ENCODE data around the gene DNAH14. TPM values are rescaled to one million over a fixed set of nuclear protein-coding genes. Genes with fewer than 3 reads are reported as not detected.
A peak's percentile ranks its signal among the peaks of the same experiment; 100 is the strongest.

DNAH14 gene
- total RNA-seq, 1 experiment from 2014 or later, result 39.7 TPM

DNA sequence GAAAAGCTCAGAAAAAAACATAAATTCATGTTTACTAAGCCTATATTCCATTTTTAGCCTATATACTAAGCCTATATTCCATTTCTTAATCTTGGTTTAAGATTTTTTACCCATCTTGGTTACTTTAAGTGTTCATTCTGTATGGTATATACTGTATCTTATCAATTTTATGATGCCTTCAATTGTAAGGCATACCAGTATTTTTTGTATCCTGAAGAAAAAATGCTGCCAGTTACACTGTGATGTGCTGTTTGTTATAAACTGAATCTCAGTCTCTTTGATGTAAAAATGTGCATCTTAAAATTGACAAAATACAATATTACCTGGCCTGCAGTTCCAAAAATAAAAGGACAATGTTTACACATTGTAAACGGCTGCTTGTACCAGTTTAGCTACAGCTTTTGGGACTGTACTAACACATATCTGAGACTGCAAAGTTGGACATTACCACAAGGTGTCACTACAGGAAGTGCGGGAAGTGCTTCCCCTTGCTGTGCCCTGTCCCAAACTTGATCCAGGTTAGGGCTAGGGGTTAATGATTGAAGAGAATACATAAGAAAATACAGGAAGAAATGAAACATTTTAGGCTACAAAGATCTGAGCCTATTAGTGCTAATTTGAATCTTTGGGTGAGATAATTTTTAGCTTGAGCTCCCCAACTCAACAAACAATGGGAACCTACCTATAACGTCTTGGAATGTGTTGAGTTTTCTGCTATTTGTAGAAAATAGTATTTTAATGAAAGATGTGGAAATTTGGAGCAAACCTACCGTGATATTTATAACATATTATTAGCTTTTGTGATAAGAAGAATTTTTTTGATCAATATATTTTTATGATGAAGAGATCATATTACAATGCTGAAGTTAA lies 389.5 kb downstream of the DNAH14 start:
- Histone ChIP-seq H2AFZ (ENCODE audit: low read length) (no peak overlapping the region), H3K18ac (ENCODE audit: insufficient read length, low read depth, low read length) (no peak overlapping the region), H3K4me2 (ENCODE audit: insufficient read depth, insufficient read length, low read length) (no peak overlapping the region), H4K91ac (ENCODE audit: insufficient read length, low read depth, low read length) (no peak overlapping the region), H3K14ac (ENCODE audit: insufficient read depth, low read length) (no peak overlapping the region), H2AK5ac (ENCODE audit: insufficient read length, low read length) (no peak overlapping the region), H3K27me3 (ENCODE audit: insufficient read depth, low read length) (no peaks in the 10 kb centered on the region), H3K9me3 (ENCODE audit: control insufficient read depth, low read depth, low read length) (no peaks in the 10 kb centered on the region), H3K27ac (ENCODE audit: insufficient read length, low read depth, low read length) (no peak overlapping the region), H3T11ph (ENCODE audit: low read length) (no peak overlapping the region), H3K4me1 (ENCODE audit: insufficient read depth, low read length) (no peaks in the 10 kb centered on the region), H3K56ac (ENCODE audit: insufficient read length, low read depth, low read length) (no peak overlapping the region), H4K5ac (ENCODE audit: insufficient read length, low read depth, low read length) (no peak overlapping the region), H3K23ac (ENCODE audit: insufficient read length, low read depth, low read length) (no peak overlapping the region), H4K20me1 (ENCODE audit: control insufficient read depth, insufficient read depth, insufficient read length) (no peaks in the 10 kb centered on the region), H3K23me2 (ENCODE audit: insufficient read length, low read depth, low read length, poor library complexity, severe bottlenecking) (no peaks in the 10 kb centered on the region), H2BK12ac (ENCODE audit: insufficient read length, low read depth, low read length) (no peak overlapping the region), H2BK120ac (ENCODE audit: low read depth, low read length, poor library complexity, severe bottlenecking) (no peak overlapping the region), H3K9ac (ENCODE audit: extremely low read depth, insufficient read length, low read length) (no peak overlapping the region), H2BK20ac (ENCODE audit: low read depth, low read length, poor library complexity, severe bottlenecking) (no peak overlapping the region), H2BK5ac (ENCODE audit: insufficient read length, low read length) (no peak overlapping the region), H3K4ac (ENCODE audit: low read depth, low read length) (no peak overlapping the region), H2BK15ac (ENCODE audit: low read depth, low read length) (no peak overlapping the region), H3K79me1 (ENCODE audit: insufficient read depth, low read depth, low read length, poor library complexity, severe bottlenecking) (no peaks in the 10 kb centered on the region), H3K79me2 (ENCODE audit: insufficient read depth, low read length) (no peaks in the 10 kb centered on the region), H4K8ac (replicated peaks; ENCODE audit: insufficient read length, low read depth, low read length) (no peak overlapping the region)
- peaks cover 0 to 5% (median 0%) of the 10 kb centered on the region in 3 experiments; a peak in 3 of 7 replicates for H3K36me3 Mint-ChIP-seq (ENCODE audit: insufficient read depth in 1 of 3, low read depth in 3 of 3)
- H3K27me3 Mint-ChIP-seq (ENCODE audit: low read depth), result no peaks in the 10 kb centered on the region
- peaks cover 0 to 7% of the 10 kb centered on the region in 2 experiments; a peak in 2 of 4 replicates for H3K4me1 Mint-ChIP-seq
- H3K27ac Mint-ChIP-seq, result no peak overlapping the region
- peaks cover 2 to 5% of the 10 kb centered on the region in 2 experiments; a peak in 2 of 5 replicates for H3K9me3 Mint-ChIP-seq
- TF ChIP-seq, protein P1, sequence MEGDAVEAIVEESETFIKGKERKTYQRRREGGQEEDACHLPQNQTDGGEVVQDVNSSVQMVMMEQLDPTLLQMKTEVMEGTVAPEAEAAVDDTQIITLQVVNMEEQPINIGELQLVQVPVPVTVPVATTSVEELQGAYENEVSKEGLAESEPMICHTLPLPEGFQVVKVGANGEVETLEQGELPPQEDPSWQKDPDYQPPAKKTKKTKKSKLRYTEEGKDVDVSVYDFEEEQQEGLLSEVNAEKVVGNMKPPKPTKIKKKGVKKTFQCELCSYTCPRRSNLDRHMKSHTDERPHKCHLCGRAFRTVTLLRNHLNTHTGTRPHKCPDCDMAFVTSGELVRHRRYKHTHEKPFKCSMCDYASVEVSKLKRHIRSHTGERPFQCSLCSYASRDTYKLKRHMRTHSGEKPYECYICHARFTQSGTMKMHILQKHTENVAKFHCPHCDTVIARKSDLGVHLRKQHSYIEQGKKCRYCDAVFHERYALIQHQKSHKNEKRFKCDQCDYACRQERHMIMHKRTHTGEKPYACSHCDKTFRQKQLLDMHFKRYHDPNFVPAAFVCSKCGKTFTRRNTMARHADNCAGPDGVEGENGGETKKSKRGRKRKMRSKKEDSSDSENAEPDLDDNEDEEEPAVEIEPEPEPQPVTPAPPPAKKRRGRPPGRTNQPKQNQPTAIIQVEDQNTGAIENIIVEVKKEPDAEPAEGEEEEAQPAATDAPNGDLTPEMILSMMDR (conservative IDR thresholded peaks at IDR 0.05), result peak; percentile 88
- no peak overlapping the region for H3K4me3 Mint-ChIP-seq
- no CpG with 5 or more reads among the region's 4 CpGs for WGBS (ENCODE audit: extremely low coverage, insufficient read length, low lambda C conversion rate)
- peak; percentile 40 for DNase-seq
